Testis (tissue), 3 donors: ENCODE measurements around the gene KLK14. TPM values are rescaled to one million over a fixed set of nuclear protein-coding genes. Genes with fewer than 3 reads are reported as not detected.

ENCODE experiments used
- DNase-seq: peaks from one replicate; pipeline ENCODE4 v3.0.0-alpha.2; 2019
- H3K27ac ChIP-seq, 2 donors: fragments of 200-600 bp; sonication (generic); one replicate each; pipeline ENCODE4 v1.5.1; 2019
- H3K27me3 ChIP-seq: fragments of 200-600 bp; sonication (generic); one replicate; pipeline ENCODE4 v1.5.1; 2019
- H3K36me3 ChIP-seq: fragments of 200-600 bp; sonication (generic); one replicate; pipeline ENCODE4 v1.5.1; 2017; ENCODE audit warnings: low read depth; ENCODE audit errors: missing control alignments
- H3K4me1 ChIP-seq: fragments of 200-600 bp; sonication (generic); one replicate; pipeline ENCODE4 v1.5.1; 2019
- H3K4me3 ChIP-seq, 2 donors: fragments of 200-600 bp; sonication (generic); one replicate each; pipeline ENCODE4 v1.5.1; 2017 to 2019
- H3K9me3 ChIP-seq: fragments of 200-600 bp; sonication (generic); one replicate; pipeline ENCODE4 v1.5.1; 2017
- CTCF ChIP-seq, 3 experiments: fragments of 450-650 bp in 2 of 3; fragments of 200-600 bp in 1 of 3; sonication (generic) in 1 of 3; IDR thresholded peaks; one replicate each; pipeline ENCODE4 v1.5.1; 2016 to 2019; ENCODE audit warnings: antibody characterized with exemption in 3 of 3, mild to moderate bottlenecking in 2 of 3, moderate library complexity in 1 of 3
- POLR2A ChIP-seq: fragments of 450-650 bp; IDR thresholded peaks from one replicate; pipeline ENCODE4 v1.6.1; 2017; ENCODE audit warnings: antibody characterized with exemption, mild to moderate bottlenecking, moderate library complexity
- WGBS, 2 donors: methylation state at CpG; one replicate each; pipeline ENCODE4 v1.1.5; 2018; 5-methylcytosine and 5-hydroxymethylcytosine counted together
- intact Hi-C: fragments of 100-400 bp; cut with DNase I; formaldehyde crosslinking; loops from one replicate; pipeline ENCODE4 v1.15.1; 2023; ENCODE audit warnings: low total_unique reads
- polyA plus RNA-seq: library from polyadenylated mRNA; stranded (reverse); fragments of 350-450 nt; fragmentation: Illumina TruSeq; extraction: RNeasy Lipid Tissue Mini Kit (QIAGEN cat#74804); gene quantifications from one replicate; pipeline ENCODE4 v1.2.3, GENCODE V29; 2014; ENCODE audit warnings: low read depth, low replicate concordance; ENCODE audit not compliant: insufficient read depth
- total RNA-seq, 2 donors: library from RNA; depleted of rRNA; stranded (reverse); fragments of >200 nt; gene quantifications; one replicate each; pipeline ENCODE4 v1.2.3, GENCODE V29; 2016

Gene KLK14
- total and polyA plus RNA-seq, 3 donors from 2014 or later, result 0.63 to 1.4 TPM; not detected in 1

- Histone ChIP-seq H3K9me3 (no peaks in the 10 kb centered on the region), H3K4me3 (no peak overlapping the region), H3K4me1 (peaks cover 58% of the 10 kb centered on the region), H3K36me3 (no peaks in the 10 kb centered on the region), H3K27ac (peak overlapping the region in 1 of 2 donors; percentile 69), H3K27me3 (no peaks in the 10 kb centered on the region)
- DNase-seq, result no peak
- WGBS, 2 donors, result 87 to 88% methylated on average over 4 of the region's 4 CpGs
- intact Hi-C loops, result no loop called here
- TF ChIP-seq CTCF (IDR thresholded peaks at IDR 0.05), result no peak
- no peak for TF ChIP-seq POLR2A
Measured at GRCh38 chr19:51127755-51128154, 45.1 kb upstream of the KLK14 start.

- H3K36me3 ChIP-seq, result no peaks in the 10 kb centered on the region
- peaks cover 56% of the 10 kb centered on the region for H3K4me1 ChIP-seq
- H3K27me3 ChIP-seq, result no peaks in the 10 kb centered on the region
- no peaks in the 10 kb centered on the region for H3K9me3 ChIP-seq
- peak overlapping the region in 1 of 2 donors; percentile 84 for H3K27ac ChIP-seq
- intact Hi-C loops, result no loop called here
- TF ChIP-seq POLR2A, result no peak
- no peak for TF ChIP-seq CTCF (IDR thresholded peaks at IDR 0.05)
- 84 to 95% methylated on average over 5 to 6 of the region's 6 CpGs for WGBS, 2 donors
- DNase-seq, result no peak
- no peak overlapping the region for H3K4me3 ChIP-seq
Measured at GRCh38 chr19:51127032-51127431, 44.3 kb upstream of the KLK14 start.

GRCh38 chr19:51125421-51126075, 42.9 kb upstream of the KLK14 start:
- Histone ChIP-seq H3K4me3 (peak overlapping the region in 1 of 2 donors; percentile 20), H3K36me3 (no peaks in the 10 kb centered on the region), H3K27me3 (no peaks in the 10 kb centered on the region), H3K4me1 (peaks cover 50% of the 10 kb centered on the region), H3K27ac (peak overlapping the region; percentile 55 to 84), H3K9me3 (no peaks in the 10 kb centered on the region)
- 91 to 94% methylated on average over 8 to 16 of the region's 16 CpGs for WGBS, 2 donors
- intact Hi-C loops, result no loop called here
- DNase-seq, result no peak
- no peak for TF ChIP-seq CTCF (IDR thresholded peaks at IDR 0.05)
- no peak for TF ChIP-seq POLR2A

GRCh38 chr19:51124729-51125128, 42.0 kb upstream of the KLK14 start, which contains the start of gene SIGLEC9:
Gene SIGLEC9 (plus strand): TSS chr19:51124906. CDS start chr19:51124975, 69 bp downstream.
- Histone ChIP-seq H3K4me3 (peak within 1 kb of the TSS in 1 of 2 donors; percentile 20), H3K4me1 (peaks cover 50% of the 10 kb centered on the region), H3K9me3 (no peaks in the 10 kb centered on the region), H3K27ac (peak within 1 kb of the TSS; percentile 55 to 84), H3K27me3 (no peaks in the 10 kb centered on the region), H3K36me3 (no peaks in the 10 kb centered on the region)
- peak; percentile 75 for DNase-seq
- intact Hi-C loops, result no loop called here
- TF ChIP-seq POLR2A, result no peak
- TF ChIP-seq CTCF (IDR thresholded peaks at IDR 0.05), result no peak
- 43 to 46% methylated on average over 8 to 14 of the region's 14 CpGs for WGBS, 2 donors

GRCh38 chr19:51124216-51124615, 41.5 kb upstream of the KLK14 start:
- peaks cover 49% of the 10 kb centered on the region for H3K4me1 ChIP-seq
- H3K27ac ChIP-seq, result peak overlapping the region; percentile 55 to 84
- no peaks in the 10 kb centered on the region for H3K36me3 ChIP-seq
- H3K4me3 ChIP-seq, result no peak overlapping the region
- WGBS, 2 donors, result 87 to 100% methylated on average over 2 to 9 of the region's 9 CpGs
- intact Hi-C loops, result no loop called here
- no peaks in the 10 kb centered on the region for H3K9me3 ChIP-seq
- no peak for DNase-seq
- H3K27me3 ChIP-seq, result no peaks in the 10 kb centered on the region
- no peak for TF ChIP-seq CTCF (IDR thresholded peaks at IDR 0.05)
